ENCODE measurements around the gene MKRN3.
A peak's percentile ranks its signal among the peaks of the same experiment; 100 is the strongest.

MKRN3 gene

GRCh38 chr15:23565395-23566070, at the start of gene MKRN3:
MKRN3 (plus strand) TSS chr15:23565674; CDS start chr15:23565783, 109 bp downstream.
- DNase-seq (ENCODE audit: low spot score): peak; percentile 18

DNA sequence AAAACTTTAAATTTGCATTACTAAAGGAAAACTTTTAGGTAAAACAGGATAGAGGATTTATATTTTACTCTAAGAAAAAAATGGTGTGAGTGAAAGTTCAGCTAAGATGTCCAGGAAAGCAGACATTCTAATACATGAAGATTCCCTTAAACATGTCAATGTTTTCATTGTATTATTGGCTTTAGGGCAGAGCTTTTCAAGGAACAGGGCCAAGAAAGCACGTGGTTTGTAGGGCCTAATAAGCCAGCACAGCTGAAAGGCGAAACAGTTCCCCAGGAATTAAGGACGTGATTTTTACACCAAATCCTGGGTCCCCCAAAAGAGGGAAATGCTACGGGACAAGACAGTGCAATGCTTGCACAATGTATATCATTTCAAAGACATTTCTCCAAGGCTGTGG, 48.6 kb upstream of the MKRN3 start:
- DNase-seq (ENCODE audit: low spot score): no peak

DNA sequence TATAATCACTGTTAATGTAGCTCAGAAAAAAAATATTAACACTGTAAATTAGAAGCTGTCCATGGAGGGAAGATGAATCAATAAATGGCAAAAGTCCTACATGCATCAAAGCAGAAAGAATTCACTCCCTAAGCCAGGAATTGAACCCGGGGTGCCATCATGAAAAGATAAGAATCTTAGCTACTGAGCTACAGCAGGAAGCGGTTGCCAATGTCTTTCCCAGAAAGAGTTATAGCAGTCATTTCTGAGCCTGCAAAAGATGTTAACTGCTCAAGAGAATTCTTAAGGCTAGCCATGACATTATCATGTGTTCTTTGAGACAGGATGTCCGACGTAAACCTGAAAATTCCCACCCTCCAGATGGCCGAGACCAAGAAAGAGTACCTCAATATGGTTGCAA, 47.4 kb upstream of the MKRN3 start:
- DNase-seq (ENCODE audit: low spot score): no peak

DNA sequence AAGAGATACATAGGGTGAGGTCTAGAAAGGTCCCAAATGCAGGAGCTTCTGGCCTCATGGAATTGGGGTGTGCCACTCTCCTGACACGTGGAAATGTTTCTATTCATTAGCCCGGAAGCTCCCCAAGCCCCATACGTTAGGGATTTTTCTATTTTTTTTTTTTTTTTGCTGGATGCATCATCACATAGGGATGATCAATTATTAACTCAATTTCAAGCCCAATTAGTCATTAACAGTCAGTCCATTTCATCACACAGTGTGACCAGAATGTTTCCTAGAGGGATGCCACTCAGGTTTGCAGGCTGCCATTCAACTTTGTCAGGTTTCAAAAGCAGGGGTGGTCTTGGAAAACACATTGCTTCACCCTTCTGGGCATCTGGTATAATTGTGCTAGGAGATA, 40.7 kb upstream of the MKRN3 start:
- no peak for DNase-seq (ENCODE audit: low spot score)

DNA sequence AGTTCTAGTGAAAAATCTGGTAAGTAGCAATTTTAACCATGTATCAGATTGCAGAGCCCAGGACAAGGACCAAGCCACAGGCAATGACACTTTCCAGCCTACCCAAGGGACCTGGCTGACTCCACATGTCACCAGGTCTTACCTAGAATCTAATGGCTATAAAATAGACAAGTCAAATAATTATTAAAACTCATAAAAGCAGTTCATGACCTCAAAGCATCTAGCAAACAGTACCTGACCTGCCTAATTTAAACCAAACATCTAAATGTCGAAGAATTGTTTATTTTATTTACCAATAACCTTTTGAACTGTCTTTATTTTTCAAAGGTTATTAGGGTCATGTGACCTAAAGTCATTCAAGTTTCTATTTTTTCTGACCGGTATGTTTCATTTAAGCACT, 35.6 kb upstream of the MKRN3 start:
- DNase-seq (ENCODE audit: low spot score): no peak

GRCh38 chr15:23532024-23532423, 33.5 kb upstream of the MKRN3 start:
- no peak for DNase-seq (ENCODE audit: low spot score)

DNA sequence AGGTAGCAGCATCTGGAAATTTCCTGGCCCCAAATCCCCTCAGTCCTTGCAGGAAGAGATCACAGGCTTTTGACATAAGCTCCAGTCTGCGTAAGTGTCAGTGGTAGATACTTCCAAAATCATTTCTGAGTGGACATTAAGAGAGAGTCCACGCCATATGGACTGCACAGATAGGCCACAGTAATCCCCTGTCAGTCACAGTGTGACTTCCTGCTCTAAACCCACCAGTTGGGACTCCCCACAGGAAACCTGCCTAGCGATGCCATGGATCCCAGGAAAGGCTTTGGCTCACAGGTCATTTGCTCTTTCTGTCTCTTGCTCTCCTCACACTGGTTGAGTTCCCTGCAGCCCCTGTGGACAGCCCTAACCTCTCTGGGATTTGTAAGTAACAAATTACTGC, 28.8 kb upstream of the MKRN3 start:
- DNase-seq (ENCODE audit: low spot score): no peak

- DNase-seq (ENCODE audit: low spot score): no peak
These were observed 26.8 kb upstream of the MKRN3 start for GRCh38 chr15:23538648-23539047.

GRCh38 chr15:23539892-23540291, 25.6 kb upstream of the MKRN3 start:
- no peak for DNase-seq (ENCODE audit: low spot score)

GRCh38 chr15:23546158-23546557, 19.3 kb upstream of the MKRN3 start:
- DNase-seq (ENCODE audit: low spot score): no peak

- no peak for DNase-seq (ENCODE audit: low spot score)
These were observed 17.4 kb upstream of the MKRN3 start for GRCh38 chr15:23548071-23548470.

- DNase-seq (ENCODE audit: low spot score): no peak
These were observed 3.6 kb upstream of the MKRN3 start for GRCh38 chr15:23561914-23562313.

- no peak for DNase-seq (ENCODE audit: low spot score)
These were observed 566 bp upstream of the MKRN3 start for GRCh38 chr15:23564821-23565394.

DNA sequence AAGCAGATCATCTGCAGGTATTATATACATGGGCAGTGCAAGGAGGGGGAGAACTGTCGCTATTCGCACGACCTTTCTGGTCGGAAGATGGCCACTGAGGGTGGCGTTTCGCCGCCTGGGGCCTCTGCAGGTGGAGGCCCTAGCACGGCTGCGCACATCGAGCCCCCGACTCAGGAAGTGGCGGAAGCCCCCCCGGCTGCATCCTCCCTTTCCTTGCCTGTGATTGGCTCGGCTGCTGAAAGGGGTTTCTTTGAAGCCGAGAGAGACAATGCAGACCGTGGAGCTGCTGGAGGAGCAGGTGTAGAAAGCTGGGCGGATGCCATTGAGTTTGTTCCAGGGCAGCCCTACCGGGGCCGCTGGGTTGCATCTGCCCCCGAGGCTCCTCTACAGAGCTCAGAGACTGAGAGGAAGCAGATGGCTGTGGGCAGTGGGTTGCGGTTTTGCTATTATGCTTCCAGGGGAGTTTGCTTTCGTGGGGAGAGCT, 639 bp downstream of the MKRN3 start:
- no peak for DNase-seq (ENCODE audit: low spot score)

DNA sequence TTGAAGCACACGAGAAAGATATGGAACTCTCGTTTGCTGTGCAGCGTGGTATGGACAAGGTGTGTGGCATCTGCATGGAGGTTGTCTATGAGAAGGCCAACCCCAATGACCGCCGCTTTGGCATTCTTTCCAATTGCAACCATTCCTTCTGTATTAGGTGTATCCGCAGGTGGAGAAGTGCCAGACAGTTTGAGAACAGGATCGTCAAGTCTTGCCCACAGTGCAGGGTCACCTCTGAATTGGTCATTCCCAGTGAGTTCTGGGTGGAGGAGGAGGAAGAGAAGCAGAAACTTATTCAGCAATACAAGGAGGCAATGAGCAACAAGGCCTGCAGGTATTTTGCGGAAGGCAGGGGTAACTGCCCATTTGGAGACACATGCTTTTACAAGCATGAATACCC, 1.2 kb downstream of the MKRN3 start:
- no peak for DNase-seq (ENCODE audit: low spot score)

GRCh38 chr15:23567921-23568320, 2.4 kb downstream of the MKRN3 start:
- no peak for DNase-seq (ENCODE audit: low spot score)

- DNase-seq (ENCODE audit: low spot score): no peak
These were observed 3.9 kb downstream of the MKRN3 start for GRCh38 chr15:23569151-23569925.

- DNase-seq (ENCODE audit: low spot score): no peak
These were observed 5.0 kb downstream of the MKRN3 start for GRCh38 chr15:23570486-23570885.

- DNase-seq (ENCODE audit: low spot score): no peak
These were observed 7.4 kb downstream of the MKRN3 start for GRCh38 chr15:23572844-23573243.

DNA sequence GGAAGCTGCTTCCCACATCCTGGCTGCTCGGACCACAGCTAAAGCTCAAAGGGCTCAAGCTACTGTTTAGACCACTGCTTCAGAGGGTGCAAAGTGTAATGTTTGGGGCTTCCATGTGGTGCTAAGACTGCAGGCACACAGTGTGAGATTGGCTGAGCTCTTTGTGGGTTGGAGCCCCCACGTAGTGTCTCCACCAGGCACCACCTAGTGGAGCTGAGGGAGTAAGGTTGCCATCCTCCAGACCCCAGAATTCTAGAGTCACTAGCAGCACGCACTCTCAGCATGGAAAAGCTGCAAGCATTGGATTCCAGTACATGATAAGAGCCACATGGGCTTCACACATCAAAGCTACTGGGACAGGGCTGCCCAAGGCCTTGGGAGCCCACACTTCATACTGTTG, 9.3 kb downstream of the MKRN3 start:
- no peak for DNase-seq (ENCODE audit: low spot score)

DNA sequence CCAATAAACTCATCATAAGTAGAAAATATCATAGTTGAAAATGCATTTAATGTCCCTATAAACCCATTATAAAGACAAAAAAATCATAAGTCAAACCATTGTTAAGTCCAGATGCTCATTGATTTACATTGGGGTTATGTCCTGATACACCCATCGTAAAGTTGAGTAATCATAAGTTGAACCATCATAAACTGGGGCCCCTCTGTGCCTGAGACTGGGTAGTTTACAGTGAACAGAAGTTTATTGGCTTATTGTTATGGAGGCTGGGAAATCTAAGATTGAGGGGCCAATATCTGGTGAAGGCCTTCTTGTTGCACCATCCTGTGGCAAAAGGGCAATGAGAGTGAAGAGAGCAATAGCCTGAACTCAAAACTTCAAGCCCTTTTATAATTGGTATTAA, 10.6 kb downstream of the MKRN3 start:
- DNase-seq (ENCODE audit: low spot score): no peak

DNA sequence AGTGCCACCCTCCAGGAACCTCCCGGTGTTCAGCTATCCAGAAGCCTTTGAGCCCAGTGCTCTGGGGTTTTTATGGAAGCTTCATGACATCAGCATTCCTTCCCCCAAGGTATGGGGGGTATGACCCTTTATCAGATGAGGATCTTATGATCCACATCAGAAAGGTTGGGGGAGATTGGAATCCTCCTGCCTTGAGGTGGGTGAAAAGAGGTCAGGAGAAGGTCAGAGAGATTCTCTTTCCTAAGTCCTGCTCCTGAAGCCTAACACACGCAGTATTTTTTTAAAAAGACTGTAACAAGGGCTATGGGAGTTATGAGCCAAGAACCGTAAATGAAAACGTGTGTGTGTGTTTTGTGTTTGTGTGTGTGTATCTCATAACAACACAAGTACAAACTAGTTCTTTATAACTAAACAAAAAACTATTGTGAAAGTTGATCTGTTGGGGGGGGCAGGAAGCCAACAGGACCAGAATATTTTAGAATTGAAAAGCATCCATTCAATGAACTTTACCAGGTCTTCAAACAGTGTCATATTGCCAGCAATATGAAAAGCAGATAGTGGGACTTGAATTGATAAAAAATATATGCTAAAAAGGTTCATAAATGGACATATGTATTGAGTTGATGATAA, 13.2 kb downstream of the MKRN3 start:
- DNase-seq (ENCODE audit: low spot score): no peak

GRCh38 chr15:23588268-23588667, 22.8 kb downstream of the MKRN3 start:
- DNase-seq (ENCODE audit: low spot score): no peak
